Tibial nerve (tissue), 4 donors: Measurements from ENCODE around the gene TEX9.

Experiments
- CTCF ChIP-seq, 5 experiments: fragments of 200-600 bp in 3 of 5; fragments of 450-650 bp in 2 of 5; sonication (generic) in 3 of 5; IDR thresholded peaks; one replicate each; pipeline ENCODE4 v1.5.1; 2016 to 2019; ENCODE audit warnings: antibody characterized with exemption in 5 of 5, mild to moderate bottlenecking in 3 of 5, moderate library complexity in 2 of 5
- EP300 ChIP-seq, 2 donors: sonication (generic); formaldehyde crosslinking; IDR thresholded peaks; one replicate each; pipeline ENCODE4 v1.6.1; 2017; ENCODE audit warnings: antibody characterized with exemption in 2 of 2, mild to moderate bottlenecking in 1 of 2
- POLR2A ChIP-seq, 2 donors: fragments of 450-650 bp; IDR thresholded peaks; one replicate each; pipeline ENCODE4 v1.6.1; 2017; ENCODE audit warnings: antibody characterized with exemption in 2 of 2, mild to moderate bottlenecking in 2 of 2, moderate library complexity in 2 of 2

- TF ChIP-seq CTCF (IDR thresholded peaks at IDR 0.05) (no peak), POLR2A (IDR thresholded peaks at IDR 0.05) (no peak), EP300 (IDR thresholded peaks at IDR 0.05) (peak in 1 of 2 donors; percentile 33)
These were observed at the start of gene TEX9 for GRCh38 chr15:56365075-56365711.
